ENCODE data around the gene GTPBP6. TPM values are rescaled to one million over a fixed set of nuclear protein-coding genes. Genes with fewer than 3 reads are reported as not detected.

The GTPBP6 gene
- total RNA-seq, 1 donor from 2014 or later = 75.6 TPM

DNA sequence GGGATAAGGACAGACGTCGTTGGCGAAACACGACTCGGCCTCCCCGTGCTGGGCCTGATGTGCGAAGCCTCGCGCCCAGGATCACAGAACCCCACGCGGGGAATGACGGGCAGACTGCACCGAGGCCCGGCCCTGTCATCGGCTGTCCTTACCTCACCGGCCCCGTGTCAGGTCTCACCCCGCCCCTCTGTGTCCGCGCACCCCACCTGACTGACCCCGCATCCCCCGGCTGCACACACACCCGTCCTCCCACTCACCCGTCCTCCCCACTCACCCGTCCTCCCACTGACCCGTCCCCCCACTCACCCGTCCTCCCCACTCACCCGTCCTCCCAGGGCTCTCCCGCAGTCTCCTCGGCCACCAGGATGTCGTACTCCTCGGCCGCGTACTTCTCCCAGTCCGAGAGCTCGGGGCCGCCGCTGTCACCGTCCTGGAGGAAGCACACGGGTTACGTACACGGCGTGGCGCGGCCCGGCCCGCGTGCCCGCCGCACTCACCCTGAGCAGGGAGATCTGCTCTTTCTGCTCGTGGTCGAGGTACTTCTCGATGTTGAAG lies 19.8 kb upstream of the GTPBP6 start:
- CTCF ChIA-PET = no interaction called here
- TF ChIP-seq, protein P1, sequence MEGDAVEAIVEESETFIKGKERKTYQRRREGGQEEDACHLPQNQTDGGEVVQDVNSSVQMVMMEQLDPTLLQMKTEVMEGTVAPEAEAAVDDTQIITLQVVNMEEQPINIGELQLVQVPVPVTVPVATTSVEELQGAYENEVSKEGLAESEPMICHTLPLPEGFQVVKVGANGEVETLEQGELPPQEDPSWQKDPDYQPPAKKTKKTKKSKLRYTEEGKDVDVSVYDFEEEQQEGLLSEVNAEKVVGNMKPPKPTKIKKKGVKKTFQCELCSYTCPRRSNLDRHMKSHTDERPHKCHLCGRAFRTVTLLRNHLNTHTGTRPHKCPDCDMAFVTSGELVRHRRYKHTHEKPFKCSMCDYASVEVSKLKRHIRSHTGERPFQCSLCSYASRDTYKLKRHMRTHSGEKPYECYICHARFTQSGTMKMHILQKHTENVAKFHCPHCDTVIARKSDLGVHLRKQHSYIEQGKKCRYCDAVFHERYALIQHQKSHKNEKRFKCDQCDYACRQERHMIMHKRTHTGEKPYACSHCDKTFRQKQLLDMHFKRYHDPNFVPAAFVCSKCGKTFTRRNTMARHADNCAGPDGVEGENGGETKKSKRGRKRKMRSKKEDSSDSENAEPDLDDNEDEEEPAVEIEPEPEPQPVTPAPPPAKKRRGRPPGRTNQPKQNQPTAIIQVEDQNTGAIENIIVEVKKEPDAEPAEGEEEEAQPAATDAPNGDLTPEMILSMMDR (IDR thresholded peaks at IDR 0.05) = no peak
- POLR2A ChIA-PET = no interaction called here
- intact Hi-C loops (cut with micrococcal nuclease) = no loop called here
- Mint-ChIP-seq H3K36me3 (ENCODE audit: low read depth) (peaks cover 37% of the 10 kb centered on the region), H3K4me1 (no peaks in the 10 kb centered on the region), H3K27ac (no peak overlapping the region), H3K27me3 (no peaks in the 10 kb centered on the region), H3K9me3 (no peaks in the 10 kb centered on the region), H3K4me3 (no peak overlapping the region)
- ATAC-seq (ENCODE audit: low read depth) (no peak), DNase-seq (no peak)

DNA sequence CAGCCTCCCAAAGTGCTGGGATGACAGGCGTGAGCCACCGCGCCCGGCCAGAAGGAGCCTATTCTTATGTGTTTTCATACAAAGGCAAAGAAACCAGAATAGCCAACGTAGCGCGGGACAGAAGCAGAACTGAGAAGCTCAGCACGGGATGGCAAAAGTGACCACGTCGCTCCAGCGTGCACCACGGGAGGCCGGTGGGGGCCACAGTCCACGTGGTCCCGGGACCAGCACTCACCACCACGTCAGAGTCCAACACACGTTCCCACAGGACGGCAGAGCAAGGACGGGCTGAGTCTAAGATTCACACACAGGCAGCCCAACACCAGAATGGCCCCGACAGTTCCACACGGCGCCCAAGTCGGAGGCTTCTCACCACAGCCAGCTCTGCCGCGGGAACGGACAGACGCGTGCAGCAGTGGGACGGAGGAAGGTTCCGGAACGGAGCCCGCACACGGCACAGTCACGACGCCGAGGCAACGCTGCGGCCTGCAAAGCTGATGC lies 18.8 kb upstream of the GTPBP6 start:
- intact Hi-C loops (cut with micrococcal nuclease) = no loop called here
- ChIA-PET POLR2A (no interaction called here), CTCF (no interaction called here)
- TF ChIP-seq, protein P1 (IDR thresholded peaks at IDR 0.05) = no peak
- ATAC-seq (ENCODE audit: low read depth) (no peak), DNase-seq (no peak)
- Mint-ChIP-seq H3K4me3 (no peak overlapping the region), H3K27me3 (no peaks in the 10 kb centered on the region), H3K4me1 (no peaks in the 10 kb centered on the region), H3K36me3 (ENCODE audit: low read depth) (peaks cover 37% of the 10 kb centered on the region), H3K9me3 (no peaks in the 10 kb centered on the region), H3K27ac (no peak overlapping the region)

GRCh38 chrX:336227-336626 lies 17.6 kb upstream of the GTPBP6 start:
- H3K9me3 Mint-ChIP-seq = no peaks in the 10 kb centered on the region

DNA sequence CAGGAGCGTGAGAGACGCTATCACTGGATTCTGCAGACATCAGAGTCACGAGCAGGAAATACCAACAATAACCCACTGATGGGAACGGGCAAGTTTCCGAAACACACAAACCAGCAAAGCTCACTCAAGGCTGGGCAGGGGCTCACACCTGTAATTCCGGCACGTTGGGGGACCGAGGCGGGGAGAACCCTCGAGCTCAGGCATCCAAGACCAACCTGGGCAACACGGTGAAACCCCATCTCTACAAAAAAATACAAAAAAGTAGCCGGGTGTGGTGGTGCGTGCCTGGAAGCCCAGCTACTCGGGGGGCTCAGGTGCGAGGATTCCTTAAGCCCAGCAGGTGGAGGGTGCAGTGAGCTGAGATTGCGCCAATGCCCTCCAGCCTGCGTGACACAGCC lies 17.2 kb upstream of the GTPBP6 start:
- Mint-ChIP-seq H3K9me3 (no peaks in the 10 kb centered on the region), H3K4me1 (peaks cover 4% of the 10 kb centered on the region), H3K27me3 (no peaks in the 10 kb centered on the region), H3K4me3 (no peak overlapping the region), H3K27ac (no peak overlapping the region), H3K36me3 (ENCODE audit: low read depth) (peaks cover 31% of the 10 kb centered on the region)
- intact Hi-C loops (cut with micrococcal nuclease) = no loop called here
- no peak for ATAC-seq (ENCODE audit: low read depth)
- POLR2A ChIA-PET = no interaction called here
- TF ChIP-seq, protein P1 (IDR thresholded peaks at IDR 0.05) = no peak
- CTCF ChIA-PET = no interaction called here
- no peak for DNase-seq

More at GRCh38 chrX:336227-336626, 17.6 kb upstream of the GTPBP6 start:
- H3K4me3 Mint-ChIP-seq = no peak overlapping the region
- peaks cover 4% of the 10 kb centered on the region for H3K4me1 Mint-ChIP-seq
- ATAC-seq (ENCODE audit: low read depth) = no peak
- DNase-seq = no peak
- peaks cover 33% of the 10 kb centered on the region for H3K36me3 Mint-ChIP-seq (ENCODE audit: low read depth)
- no peak overlapping the region for H3K27ac Mint-ChIP-seq
- TF ChIP-seq, protein P1 (IDR thresholded peaks at IDR 0.05) = no peak
- no peaks in the 10 kb centered on the region for H3K27me3 Mint-ChIP-seq
- CTCF ChIA-PET = no interaction called here
- intact Hi-C loops (cut with micrococcal nuclease) = no loop called here
- POLR2A ChIA-PET = no interaction called here

- intact Hi-C loops (cut with micrococcal nuclease) = no loop called here
- TF ChIP-seq, protein P1 (IDR thresholded peaks at IDR 0.05) = no peak
- ATAC-seq (ENCODE audit: low read depth) (no peak), DNase-seq (no peak)
- H3K27me3 Mint-ChIP-seq = no peaks in the 10 kb centered on the region
- H3K4me1 Mint-ChIP-seq = peaks cover 4% of the 10 kb centered on the region
- ChIA-PET POLR2A (no interaction called here), CTCF (no interaction called here)
- H3K27ac Mint-ChIP-seq = no peak overlapping the region
- H3K36me3 Mint-ChIP-seq (ENCODE audit: low read depth) = peaks cover 31% of the 10 kb centered on the region
- no peaks in the 10 kb centered on the region for H3K9me3 Mint-ChIP-seq
- H3K4me3 Mint-ChIP-seq = no peak overlapping the region
Measured at GRCh38 chrX:334971-335757, 16.6 kb upstream of the GTPBP6 start.

Data from activated B cell treated with CpG ODN at 0.5 μM for 24 hours (primary cell).